ENCODE measurements around the gene CSNK2A1. TPM values are rescaled to one million over a fixed set of nuclear protein-coding genes. Genes with fewer than 3 reads are reported as not detected.
"Not testable (repeated sequence)": the region's sequence is repeated elsewhere in the genome, so short reads cannot be mapped to it uniquely, and the experiment has no call there.

Gene CSNK2A1
- total RNA-seq, 1 donor from 2014 or later = 84.8 TPM

DNA sequence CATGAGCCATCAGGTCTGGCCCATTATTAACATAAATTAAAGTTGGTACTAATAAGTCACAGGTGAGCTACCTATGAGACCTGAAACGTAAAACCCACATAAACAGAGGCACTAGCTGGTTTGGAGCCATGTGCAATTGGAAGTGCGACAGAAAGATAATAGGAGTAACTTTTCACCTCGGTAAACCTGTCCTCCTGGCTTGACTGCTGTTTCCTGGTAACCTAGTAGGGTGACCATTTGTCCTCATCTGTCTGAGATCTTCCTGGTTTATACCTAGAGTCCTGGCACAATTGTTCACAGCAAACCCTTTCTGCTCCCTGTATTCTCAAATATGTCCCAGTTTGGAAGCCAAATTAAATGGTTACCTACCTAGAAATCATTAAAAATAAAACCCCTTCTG is 88.6 kb downstream of the CSNK2A1 start:
- no peaks in the 10 kb centered on the region for H3K36me3 ChIP-seq
- H3K9me3 ChIP-seq = no peaks in the 10 kb centered on the region
- intact Hi-C loops (cut with DNase I) = no loop called here
- H3K27ac ChIP-seq = no peak overlapping the region
- TF ChIP-seq, protein P1, sequence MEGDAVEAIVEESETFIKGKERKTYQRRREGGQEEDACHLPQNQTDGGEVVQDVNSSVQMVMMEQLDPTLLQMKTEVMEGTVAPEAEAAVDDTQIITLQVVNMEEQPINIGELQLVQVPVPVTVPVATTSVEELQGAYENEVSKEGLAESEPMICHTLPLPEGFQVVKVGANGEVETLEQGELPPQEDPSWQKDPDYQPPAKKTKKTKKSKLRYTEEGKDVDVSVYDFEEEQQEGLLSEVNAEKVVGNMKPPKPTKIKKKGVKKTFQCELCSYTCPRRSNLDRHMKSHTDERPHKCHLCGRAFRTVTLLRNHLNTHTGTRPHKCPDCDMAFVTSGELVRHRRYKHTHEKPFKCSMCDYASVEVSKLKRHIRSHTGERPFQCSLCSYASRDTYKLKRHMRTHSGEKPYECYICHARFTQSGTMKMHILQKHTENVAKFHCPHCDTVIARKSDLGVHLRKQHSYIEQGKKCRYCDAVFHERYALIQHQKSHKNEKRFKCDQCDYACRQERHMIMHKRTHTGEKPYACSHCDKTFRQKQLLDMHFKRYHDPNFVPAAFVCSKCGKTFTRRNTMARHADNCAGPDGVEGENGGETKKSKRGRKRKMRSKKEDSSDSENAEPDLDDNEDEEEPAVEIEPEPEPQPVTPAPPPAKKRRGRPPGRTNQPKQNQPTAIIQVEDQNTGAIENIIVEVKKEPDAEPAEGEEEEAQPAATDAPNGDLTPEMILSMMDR (IDR thresholded peaks at IDR 0.05) = no peak
- H3K4me1 ChIP-seq = peaks cover 16% of the 10 kb centered on the region
- H3K27me3 ChIP-seq = no peaks in the 10 kb centered on the region
- no peak overlapping the region for H3K4me3 ChIP-seq
- no peak for ATAC-seq
- DNase-seq = no peak

DNA sequence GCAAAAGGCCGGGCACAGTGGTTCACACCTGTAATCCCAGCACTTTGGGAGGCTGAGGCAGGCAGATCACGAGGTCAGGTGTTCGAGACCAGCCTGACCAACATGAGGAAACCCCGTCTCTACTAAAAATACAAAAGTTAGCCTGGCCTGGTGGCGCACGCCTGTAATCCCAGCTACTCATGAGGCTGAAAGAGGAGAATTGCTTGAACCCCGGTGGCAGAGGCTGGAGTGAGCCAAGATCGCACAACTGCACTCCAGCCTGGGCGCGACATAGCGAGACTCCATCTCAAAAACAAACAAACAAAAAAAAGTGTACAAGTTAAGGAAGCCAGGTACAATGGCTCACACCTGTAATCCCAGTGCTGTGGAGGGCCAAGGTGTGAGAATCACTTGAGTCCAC is 91.6 kb downstream of the CSNK2A1 start:
- ATAC-seq; H3K4me1 ChIP-seq; H3K27ac ChIP-seq; DNase-seq; intact Hi-C loops (cut with DNase I); H3K36me3 ChIP-seq; H3K9me3 ChIP-seq; H3K27me3 ChIP-seq; H3K4me3 ChIP-seq: not testable (repeated sequence)

DNA sequence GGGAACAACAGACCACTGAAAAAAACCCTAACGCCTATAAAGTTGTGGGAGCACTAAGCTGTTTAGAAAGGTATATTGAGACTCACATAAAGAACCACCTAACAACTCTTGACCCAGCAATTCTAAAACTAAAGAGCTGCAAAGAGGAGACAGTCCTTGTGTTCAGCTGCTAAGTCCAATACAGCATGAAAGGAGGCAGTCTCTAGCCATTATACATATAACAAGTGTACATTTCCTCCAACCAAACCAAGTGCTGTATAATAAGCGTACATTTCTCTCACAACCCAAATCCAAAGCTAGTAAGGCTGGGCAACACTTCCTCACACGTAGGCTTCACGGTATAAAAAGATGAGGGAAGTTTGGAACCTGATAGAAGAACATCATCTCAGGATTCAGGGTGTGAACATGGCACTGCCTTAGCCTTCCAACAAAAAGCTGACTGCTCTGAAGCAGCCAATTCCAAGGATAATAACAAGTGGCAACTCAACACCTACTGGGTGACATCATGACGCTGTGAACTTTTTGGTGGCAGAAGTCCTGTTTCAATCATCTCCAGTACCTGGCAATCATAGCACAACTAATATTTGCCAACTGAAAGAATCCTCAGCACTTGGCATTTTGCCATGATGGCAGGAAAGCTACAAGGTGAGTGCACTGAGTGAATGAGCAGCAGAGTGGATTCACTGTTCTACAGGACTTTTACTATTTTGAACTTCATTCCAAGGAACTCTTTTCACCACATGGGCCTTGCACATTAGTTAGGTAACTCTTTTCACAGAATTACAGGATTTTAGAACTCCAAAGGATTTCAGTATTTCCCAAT is 97.9 kb downstream of the CSNK2A1 start:
- ATAC-seq (peak; percentile 30), DNase-seq (no peak)
- intact Hi-C loops (cut with DNase I) = no loop called here
- no peak overlapping the region for H3K27ac ChIP-seq
- no peak overlapping the region for H3K4me3 ChIP-seq
- H3K36me3 ChIP-seq = peaks cover 64% of the 10 kb centered on the region
- TF ChIP-seq, protein P1 (IDR thresholded peaks at IDR 0.05) = no peak
- H3K9me3 ChIP-seq = no peaks in the 10 kb centered on the region
- no peaks in the 10 kb centered on the region for H3K27me3 ChIP-seq
- peaks cover 11% of the 10 kb centered on the region for H3K4me1 ChIP-seq

DNA sequence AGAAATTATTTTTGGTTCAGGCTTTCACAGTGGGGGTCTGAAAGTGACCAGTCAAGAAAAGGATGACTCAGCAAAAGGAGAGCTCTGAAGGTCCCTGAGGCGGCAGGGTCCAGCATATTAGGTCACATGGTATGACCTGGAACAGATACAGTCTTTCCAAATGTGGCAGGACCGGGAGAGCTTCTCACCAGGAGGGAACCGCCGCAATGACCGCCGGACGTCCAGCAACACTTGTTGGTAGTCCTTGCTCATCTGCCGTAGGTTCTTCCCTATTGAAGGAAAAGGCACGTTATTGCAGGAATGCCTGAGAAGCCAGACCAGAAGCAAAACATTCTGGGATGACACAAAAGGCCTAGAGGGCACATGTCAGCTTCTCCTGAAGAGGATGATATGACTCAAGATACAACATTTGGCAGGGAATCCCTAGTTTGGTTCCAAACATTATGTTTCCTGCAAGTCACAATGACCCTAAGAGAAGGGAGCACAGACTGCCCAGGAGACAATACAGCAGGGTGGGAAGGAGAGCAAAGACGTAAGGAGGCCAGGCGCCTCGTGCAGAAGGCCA is 98.6 kb downstream of the CSNK2A1 start:
- H3K27me3 ChIP-seq = no peaks in the 10 kb centered on the region
- no peak for ATAC-seq
- no peaks in the 10 kb centered on the region for H3K9me3 ChIP-seq
- TF ChIP-seq, protein P1 (IDR thresholded peaks at IDR 0.05) = no peak
- no peak overlapping the region for H3K4me3 ChIP-seq
- DNase-seq = no peak
- no peak overlapping the region for H3K27ac ChIP-seq
- intact Hi-C loops (cut with DNase I) = no loop called here
- H3K36me3 ChIP-seq = peaks cover 72% of the 10 kb centered on the region
- peaks cover 11% of the 10 kb centered on the region for H3K4me1 ChIP-seq

DNA sequence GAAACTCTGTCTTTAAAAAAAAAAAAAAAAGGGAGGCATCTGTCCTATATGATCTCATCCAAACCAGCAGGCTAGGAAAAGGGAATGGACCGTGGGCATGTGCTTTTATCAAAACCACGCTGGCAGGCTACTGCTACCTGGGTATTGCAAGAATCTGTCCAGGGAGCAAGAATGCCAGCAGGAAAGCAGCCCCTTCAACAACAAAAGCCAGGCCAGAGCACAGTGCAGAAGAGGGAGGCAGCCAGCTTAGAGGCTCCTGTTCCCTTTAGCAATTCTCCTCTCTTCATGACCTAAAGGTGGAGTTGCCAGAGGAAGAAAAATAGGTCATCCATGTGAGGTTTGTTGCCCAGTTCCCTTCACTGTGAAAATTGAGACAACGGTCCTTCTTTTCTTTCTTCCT is 99.5 kb downstream of the CSNK2A1 start:
- no peak for DNase-seq
- Histone ChIP-seq H3K36me3 (peaks cover 77% of the 10 kb centered on the region), H3K4me1 (peaks cover 12% of the 10 kb centered on the region), H3K4me3 (no peak overlapping the region), H3K9me3 (no peaks in the 10 kb centered on the region), H3K27me3 (no peaks in the 10 kb centered on the region), H3K27ac (no peak overlapping the region)
- ATAC-seq = no peak
- intact Hi-C loops (cut with DNase I) = no loop called here
- TF ChIP-seq, protein P1 (IDR thresholded peaks at IDR 0.05) = no peak

DNA sequence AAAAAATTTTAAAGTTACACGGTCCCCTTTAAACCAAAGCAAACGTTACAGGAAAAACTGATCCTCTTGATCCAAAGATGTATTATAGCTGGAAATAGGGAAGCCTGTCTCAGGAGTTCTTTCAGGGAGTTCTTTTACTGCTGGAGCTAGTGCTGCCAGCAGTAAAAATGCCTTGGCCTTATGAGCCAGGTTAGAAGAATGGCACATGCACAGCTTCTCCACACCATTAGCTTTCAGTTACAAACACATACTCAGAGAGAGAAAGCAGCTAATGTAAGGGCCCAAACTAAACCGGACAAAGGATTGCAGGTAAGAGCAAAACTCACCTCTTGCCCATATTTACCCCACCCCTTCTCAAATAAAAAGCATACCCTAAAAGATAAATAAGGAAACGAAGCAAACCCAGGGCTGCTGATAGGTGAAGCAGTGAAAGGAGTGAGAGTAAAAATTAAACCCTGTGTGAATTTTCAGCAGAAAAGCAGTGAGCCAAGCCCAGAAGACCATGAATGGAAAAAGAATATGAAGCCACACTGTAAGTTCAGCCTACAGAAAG is 100.3 kb downstream of the CSNK2A1 start:
- Histone ChIP-seq H3K27ac (no peak overlapping the region), H3K9me3 (no peaks in the 10 kb centered on the region), H3K27me3 (no peaks in the 10 kb centered on the region), H3K4me3 (no peak overlapping the region), H3K36me3 (peaks cover 85% of the 10 kb centered on the region), H3K4me1 (peaks cover 20% of the 10 kb centered on the region)
- DNase-seq (no peak), ATAC-seq (no peak)
- TF ChIP-seq, protein P1 (IDR thresholded peaks at IDR 0.05) = no peak
- intact Hi-C loops (cut with DNase I) = no loop called here
